ENCODE data around the gene HSD17B14.

Gene HSD17B14

GRCh38 chr19:48822514-48822913 is 13.8 kb downstream of the HSD17B14 start:
- no peak for DNase-seq

DNA sequence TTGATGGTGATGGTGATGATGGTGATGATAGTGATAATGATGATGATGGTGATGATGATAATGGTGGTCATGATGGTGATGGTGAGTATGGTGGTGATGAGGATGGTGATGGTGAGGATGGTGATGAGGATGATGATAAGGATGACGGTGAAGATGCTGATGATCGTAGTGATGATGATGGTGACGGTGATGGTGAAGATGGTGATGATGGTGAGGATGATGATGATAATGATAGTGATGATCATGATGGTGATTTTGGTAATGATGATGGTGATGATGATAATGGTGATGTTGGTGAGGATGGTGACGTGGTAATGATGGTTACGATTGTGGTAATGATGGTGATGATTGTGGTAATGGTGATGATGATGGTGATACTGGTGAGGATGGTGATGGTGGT is 14.7 kb downstream of the HSD17B14 start:
- DNase-seq = no peak

- no peak for DNase-seq
These were observed 16.9 kb downstream of the HSD17B14 start for GRCh38 chr19:48819366-48819816.

DNA sequence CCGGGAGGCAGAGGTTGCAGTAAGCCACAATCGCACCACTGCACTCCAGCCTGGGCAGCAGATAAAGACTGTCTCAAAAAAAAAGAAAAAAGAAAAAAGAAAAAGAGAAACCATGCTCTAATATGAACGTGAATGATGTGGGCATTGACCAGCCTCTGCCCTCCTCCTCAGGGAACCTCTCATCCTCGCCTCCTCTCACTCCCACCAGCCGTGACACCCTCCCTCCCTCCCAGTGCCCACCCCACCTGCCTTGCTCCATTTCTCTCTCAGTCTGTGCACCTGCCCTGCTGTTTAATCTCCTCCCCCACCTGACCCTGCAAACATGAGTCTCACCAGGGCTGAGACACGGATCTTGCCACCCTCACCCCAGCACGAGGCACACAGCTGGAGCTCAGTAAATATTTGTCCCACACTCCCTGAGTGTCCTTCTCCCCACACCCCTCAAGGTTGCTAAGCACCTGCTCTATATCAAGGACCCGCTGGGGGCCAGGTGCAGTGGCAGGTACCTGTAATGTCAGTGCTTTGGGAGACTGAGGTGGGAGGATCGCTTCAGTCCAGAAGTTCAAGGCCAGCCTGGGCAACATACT is 18.0 kb downstream of the HSD17B14 start:
- DNase-seq = peak; percentile 93

GRCh38 chr19:48817585-48818124 is 18.6 kb downstream of the HSD17B14 start:
- DNase-seq = no peak

DNA sequence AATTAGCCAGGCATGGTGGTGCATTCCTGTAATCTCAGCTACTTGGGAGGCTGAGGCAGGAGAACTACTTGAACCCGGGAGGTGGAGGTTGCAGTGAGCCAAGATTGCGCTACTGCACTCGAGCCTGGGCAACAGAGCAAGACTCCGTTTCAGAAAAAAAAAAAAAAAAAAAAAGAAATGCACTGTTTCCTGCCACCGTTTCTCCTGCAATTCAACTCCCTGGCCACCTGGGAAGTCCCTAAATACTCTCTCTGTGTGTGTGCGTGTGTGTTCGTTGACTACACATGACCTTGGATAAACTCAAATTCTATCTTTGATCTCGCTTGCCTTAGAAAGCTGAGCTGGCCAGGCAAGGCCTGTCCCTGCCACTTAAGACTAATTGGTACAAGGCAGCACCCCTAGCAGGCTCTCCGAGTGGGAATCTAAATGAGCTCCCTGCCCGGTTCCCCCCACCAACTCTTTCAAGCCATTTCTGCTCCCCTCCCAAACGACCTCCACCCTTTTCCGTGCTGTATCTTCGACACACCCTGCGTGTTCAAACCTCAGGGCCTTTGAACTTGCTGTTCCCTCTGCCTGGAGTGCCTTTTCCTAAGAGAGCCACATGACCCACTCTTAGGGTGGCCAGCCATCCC is 20.3 kb downstream of the HSD17B14 start:
- no peak for DNase-seq

DNA sequence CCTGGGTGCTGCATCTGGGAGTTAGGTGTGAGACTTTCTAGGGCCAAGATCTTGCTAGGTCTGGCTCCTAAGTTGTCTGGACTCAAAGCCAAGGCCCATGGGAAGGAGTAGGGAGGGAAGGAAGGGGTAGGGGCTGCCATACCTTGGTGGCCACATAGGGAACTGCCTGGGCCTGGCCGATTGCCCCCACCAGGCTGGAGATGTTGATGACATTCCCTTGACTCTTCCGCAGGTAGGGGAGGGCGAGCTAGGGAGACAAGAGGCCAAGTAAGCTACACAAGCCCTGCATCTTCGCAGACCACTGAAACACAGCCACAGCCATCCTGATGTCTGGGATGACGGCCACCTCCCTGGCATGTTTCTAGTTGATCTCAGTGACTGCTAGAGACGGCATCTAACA is 21.4 kb downstream of the HSD17B14 start:
- DNase-seq = no peak

DNA sequence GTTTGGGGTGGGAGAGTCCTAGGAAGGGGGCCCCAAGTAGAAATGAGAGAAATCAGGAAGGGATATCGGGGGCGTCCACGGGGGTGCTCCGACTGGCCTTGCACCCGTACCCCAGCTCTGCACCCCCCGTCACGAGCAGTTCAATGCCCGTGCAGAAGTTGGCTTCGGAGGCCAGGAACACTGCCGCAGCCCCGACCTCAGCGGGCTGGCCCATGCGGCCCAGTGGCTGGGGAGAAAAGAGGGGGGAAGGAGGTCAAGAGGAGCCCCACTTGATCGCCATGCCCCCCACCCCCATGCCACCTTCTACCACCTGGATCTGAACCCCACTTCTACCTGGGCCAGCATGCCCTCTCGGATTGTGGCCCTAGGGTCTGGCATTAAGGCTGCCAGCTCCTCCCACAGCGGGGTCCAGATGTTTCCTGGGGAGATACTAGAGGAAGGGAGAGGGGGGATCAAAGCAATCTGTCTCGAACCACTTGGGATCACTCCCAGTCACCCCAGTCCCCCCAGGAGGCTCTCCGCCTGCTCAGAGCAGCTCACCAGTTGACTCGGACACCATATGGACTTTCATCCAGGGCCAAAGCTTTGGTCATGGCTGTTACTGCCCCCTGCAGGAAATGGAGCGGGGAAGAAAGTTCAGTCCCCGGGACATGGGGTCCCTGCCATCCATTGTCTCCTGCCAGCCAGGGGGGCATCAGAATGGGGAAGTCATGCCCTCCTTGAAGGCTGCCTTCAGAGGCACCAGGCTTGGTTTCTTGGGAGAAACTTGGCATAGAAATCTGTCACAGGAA is 23.0 kb downstream of the HSD17B14 start:
- no peak for DNase-seq

DNA sequence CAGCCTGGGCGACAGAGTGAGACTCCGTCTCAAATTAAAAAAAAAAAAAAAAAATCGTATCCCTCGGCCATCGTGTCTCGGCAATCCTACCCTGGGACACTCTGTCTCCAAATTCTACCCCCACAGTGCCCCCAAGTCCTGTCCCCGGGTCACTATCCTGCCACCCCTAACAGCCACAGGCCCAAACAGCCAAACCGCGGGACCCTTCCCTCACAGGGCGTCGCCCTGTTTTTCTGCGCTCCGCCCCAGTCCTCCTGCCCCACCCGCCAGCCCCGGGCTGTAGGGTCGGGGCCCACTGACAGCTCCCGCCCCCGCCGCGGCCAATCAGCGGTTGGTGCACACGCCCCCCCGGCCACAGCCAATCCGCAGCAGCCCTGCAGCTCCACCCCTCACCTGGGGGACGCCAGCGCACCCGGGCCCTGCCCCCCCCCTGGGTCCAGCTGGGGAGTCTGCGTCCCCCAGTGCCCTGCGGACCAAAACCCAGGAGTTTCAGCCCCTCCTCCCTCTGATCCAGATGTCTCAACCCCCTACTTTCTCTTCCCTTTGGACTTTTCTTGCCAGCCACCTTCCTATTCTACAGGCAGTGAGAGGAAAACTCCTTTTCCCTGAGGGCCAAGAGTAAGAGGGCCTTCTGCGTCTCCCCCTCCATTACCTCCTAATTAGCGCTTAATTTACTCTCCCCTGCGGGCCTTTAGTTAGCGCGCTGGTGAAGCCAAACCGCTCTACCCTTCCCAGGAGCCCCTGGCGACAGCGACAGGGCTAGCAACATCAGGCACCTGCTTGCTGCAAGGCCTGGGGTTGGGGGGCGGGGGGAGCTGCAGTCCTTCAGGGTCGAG is 24.0 kb downstream of the HSD17B14 start:
- peak; percentile 64 for DNase-seq

- no peak for DNase-seq
These were observed 26.1 kb downstream of the HSD17B14 start for GRCh38 chr19:48810151-48810550.

DNA sequence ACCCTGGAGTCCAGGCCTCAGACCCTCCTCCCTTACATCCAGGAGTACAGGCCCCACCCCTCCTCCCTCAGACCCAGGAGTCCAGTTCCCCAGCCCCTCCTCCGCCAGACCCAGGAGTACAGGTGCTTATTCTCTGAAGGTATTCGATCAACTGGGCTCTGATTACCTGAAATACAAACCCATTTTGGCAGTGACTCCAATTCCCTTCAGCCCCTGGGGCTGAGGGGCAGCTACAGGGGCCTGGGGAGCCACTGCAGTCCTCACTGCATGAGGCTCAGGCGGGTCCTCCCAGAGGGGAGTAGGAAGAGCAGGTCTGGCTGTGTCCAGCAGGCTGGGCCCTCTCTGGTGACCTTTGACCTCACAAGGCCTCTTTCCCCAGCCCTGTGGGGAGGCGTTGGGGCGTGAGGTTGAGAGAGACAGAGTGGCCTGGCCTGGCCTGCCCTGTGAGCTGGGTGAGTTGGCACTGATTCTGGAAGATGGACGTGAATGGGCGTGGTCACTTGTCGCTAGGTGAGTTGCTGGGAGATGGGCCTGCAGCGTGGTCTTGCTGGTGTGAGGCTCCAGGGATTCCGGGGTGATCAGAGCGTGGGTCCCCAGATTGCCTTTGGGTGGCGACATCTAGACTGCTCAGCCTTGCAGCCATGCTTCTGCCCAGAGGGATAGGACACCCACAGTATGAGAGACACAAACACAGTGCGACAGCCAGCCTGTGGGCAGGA is 28.5 kb downstream of the HSD17B14 start:
- no peak for DNase-seq

DNA sequence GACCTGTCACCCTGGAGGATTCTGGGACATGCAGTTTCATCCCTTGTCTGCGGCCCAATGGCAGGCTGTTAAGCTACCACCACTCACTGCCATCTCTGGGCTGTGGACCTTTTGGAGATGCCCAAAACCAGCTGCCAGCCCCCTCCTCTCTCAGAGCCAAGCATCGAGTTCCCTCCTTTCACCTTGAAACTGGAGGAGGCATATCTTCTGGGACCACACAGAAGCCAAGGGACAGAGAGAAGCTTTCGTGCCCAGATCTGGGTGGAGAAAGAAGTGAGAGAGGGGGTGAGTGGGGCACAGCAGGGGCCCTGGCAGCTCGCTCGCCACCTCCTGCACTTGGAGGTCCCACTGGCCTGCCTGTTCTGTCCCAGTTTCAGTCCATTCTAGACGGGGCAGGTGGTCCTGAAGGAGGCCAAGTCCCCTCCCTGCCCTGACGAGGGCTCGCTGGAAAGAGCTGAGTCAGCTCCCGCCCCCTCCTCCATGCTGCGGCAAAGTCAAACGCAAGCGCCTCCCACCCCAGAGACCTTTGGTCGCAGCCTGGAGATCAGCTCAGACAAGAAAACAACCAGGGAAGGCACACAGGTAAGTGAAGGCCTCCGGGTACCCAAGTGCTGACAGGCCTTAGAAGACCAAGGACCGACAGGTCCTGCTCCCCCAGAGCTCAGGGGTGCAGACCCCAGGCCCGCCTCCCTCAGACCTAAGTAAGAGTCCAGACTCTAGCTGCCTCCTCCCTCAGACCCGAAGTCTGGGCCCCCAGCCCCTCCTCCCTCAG is 29.3 kb downstream of the HSD17B14 start:
- DNase-seq = no peak

DNA sequence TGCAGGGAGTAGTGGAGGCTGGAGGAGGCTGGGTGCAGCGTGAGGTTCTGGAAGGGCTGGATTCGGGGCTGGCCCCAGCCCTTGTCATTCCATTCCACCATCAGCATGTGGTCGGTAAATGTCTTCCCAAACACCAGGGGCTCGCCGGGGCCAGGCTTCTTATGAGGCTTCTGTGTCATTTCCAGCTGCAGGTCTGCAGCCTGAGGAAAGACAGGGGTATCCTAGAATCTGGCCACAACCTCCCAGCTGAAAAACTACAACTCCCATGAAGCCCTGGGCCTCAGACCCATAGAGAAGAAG is 29.8 kb downstream of the HSD17B14 start:
- no peak for DNase-seq

- no peak for DNase-seq
These were observed 30.8 kb downstream of the HSD17B14 start for GRCh38 chr19:48805452-48805851.

GRCh38 chr19:48804496-48804895 is 31.8 kb downstream of the HSD17B14 start:
- DNase-seq = no peak

DNA sequence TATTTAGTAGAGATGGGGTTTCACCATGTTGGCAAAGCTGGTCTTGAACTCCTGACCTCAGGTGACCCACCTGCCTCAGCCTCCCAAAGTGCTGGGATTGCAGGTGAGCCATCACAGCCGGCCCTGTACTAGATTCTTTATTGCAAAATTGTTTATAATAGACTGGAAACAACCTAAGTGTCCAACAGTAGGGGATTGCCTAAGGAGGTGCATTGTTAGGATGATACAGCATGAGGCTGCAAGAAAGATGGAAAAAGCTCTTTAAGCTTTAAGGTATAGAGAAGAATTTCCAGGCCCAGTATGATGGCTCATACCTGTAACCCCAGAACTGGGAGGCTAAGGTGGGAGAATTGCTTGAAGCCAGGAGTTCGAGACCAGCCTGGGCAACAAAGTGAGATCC is 33.7 kb downstream of the HSD17B14 start:
- no peak for DNase-seq

GRCh38 chr19:48799358-48800300 is 36.7 kb downstream of the HSD17B14 start:
- DNase-seq = no peak

- DNase-seq = no peak
These were observed 37.4 kb downstream of the HSD17B14 start for GRCh38 chr19:48798937-48799336.

DNA sequence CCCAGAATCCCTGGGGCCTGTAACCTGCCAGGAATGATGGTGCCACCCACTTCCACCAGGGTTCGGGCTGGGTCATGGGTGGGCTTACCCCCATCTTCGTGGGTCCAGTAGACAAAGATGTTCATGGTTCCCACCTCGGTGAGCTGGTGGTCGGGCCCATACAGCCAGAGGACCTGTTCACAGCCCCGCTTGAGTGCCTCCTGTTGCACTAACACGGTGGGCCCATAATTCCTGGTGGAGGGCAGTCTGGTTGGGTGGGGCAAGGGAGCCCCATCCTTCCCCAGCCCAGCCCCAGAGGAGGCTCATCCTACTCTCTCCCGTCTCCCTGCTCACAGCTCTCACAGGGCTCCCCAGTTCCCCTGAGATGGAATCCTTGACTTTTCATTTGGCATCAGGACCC is 39.2 kb downstream of the HSD17B14 start:
- no peak for DNase-seq

DNA sequence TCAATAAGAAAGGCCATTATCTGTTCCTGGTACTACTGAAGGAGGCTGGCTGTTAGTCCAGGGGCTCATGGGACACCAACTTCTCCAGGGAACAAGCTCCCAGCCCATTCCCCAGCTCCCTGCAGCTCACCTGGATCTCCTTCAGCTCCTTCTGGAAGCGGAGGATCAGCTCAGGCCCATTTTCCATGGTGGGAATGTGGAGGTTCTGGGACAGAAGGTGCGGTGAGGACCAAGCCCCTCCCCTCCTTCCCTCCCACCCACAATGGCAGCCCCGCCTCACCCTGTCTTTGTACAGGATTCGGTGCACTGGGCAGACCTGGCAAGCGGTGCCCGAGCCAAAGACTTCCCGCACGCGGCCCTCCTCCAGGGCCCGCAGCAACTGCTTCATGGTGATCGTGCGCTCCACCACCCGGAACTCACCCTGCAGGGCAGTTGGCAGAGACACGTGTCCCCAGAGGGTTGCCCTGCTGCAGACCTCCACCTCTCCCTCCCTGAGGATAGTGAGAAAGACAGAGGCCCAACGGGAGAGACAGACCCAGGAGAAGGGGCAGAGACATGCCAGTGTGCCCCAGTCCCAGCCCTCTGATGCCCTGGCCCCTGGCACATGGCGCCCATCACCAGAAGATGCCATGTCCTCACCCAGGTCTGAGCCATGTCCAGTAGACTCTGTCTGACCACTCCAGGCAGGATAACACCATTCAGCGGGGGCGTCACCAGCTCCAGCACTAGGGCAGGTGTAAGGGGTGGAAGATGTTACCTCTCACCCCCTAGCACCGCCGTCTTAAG is 39.8 kb downstream of the HSD17B14 start:
- DNase-seq = no peak
